GM18508 (cell line): ENCODE results near the gene DDR1.
"Not testable (repeated sequence)": the region's sequence is repeated elsewhere in the genome, so short reads cannot be mapped to it uniquely, and the experiment has no call there.

Experiments
- ATAC-seq: cut with Tn5 transposase; IDR thresholded peaks from one replicate; pipeline ENCODE4 v1.9.1; 2021; ENCODE audit warnings: moderate number of reproducible peaks; ENCODE audit not compliant: insufficient read depth, unreplicated experiment

DDR1 gene

DNA sequence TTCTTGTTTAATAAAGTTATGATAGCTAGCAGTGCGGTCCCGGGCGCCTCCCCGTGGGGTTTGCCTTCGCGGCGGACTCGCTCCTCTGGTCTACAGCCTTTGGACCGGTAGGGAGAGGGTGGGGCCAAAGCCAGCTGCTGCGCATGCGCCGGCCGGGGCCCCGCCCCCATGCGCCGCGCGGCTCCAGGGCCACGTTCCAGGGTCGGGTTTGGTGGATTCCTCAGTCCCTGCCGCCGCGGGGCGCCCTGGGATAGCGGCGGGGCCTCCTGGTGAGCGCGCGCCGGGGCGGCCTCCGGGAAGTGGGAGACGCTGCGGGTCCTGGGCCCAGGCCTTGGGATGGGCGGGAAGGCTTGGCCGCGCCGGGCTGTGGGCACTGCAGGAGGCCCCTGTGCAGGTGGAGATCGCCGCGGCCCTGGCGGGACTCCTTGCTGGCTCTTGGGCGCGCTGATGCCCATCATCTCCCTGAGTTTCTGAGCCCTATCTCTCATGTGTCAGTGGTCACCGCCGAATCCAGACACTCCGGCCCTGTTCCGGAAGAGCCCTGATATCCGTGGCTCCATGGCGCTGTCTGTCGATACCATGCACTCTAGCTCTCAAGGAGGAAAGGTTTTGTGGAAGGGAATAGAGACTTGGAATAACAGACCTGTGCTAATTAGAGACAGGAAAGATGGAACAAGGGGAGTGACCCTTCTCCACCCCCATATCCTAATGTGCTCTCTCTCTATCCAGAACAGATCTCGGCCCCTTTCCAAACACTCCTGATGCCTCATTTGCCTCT lies 29.9 kb downstream of the DDR1 start, which contains the start of gene VARS2:
TSS of gene VARS2 (plus strand) at position 163 of the 778 bp plus-strand sequence. CDS start at position 762, 599 bp downstream.
- peak; percentile 40 for ATAC-seq

DNA sequence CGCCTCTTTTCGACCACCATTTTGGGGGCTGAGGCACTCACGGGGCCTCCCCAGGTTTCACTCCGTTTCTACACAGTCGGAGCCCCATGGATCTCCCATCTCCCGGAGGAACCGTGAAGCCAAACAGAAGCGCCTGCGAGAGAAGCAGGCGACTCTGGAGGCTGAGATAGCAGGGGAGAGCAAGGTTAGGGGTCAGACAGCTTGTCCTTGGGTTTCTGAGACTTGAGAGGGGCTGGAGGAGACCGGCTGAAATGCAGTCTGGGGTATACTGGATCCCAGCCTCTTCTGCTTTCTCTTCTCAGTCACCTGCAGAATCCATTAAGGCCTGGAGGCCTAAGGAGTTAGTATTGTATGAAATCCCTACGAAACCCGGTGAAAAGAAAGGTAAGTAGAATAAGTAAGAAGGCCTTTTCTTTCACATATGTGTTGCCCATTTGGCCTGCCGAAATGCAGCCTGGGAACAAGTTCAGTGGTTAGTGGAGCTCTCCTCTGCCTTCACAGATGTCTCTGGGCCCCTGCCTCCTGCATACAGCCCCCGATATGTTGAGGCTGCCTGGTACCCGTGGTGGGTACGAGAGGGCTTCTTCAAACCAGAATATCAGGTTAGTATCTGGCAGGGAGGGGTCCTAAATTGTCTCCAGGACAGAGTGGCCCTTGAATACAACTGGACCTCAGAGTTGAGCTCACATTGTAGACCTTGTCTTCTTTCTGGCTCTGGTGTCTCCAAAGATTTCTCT lies 30.7 kb downstream of the DDR1 start:
- ATAC-seq: no peak

DNA sequence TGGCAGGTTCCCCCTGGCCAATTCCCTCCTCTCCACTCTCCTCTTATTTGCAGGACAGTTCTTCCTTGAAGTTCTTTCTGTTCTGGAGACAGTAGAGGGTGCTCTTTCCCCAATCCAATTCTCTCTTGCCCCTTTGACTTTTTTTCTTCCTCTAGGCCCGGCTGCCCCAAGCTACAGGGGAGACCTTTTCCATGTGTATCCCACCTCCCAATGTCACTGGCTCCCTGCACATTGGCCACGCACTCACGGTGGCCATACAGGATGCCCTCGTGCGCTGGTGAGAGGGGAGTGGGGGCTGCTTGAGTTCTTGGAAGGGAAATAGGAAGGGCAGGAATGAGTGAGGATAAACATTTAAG lies 31.2 kb downstream of the DDR1 start:
- ATAC-seq: no peak

DNA sequence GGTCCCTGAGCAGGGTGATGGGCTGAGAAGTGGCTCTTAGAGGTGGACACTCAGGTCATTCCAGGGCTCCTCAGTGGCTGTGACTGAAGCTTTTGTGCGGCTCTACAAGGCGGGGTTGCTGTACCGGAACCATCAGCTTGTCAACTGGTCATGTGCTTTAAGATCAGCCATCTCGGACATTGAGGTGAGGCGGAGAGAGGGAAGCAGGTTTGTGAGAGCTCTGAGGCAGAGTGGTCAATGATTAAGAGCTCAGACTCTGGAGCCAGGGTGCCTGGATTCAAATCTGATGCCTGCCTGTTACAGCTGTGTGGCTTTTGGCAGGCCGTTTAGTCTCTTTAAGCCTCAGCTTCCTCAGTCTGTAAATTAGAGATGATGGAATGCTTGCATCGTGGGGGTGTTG lies 32.7 kb downstream of the DDR1 start:
- no peak for ATAC-seq

DNA sequence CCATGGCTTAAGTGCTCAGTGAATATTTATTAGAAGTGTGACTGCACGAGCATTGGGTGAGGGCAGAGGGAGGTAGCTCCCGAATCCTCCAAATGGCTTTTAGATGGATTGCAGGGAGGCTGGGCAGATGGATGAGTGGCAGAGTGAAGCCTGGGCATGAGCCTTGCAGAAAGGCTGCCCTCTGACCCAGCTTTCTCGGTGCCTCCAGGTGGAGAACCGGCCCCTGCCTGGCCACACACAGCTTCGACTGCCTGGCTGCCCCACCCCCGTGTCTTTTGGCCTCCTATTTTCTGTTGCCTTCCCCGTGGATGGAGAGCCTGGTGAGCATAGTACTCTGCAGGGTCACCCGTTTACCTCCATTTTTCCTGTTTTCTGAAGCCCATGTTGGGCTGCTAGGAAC lies 33.2 kb downstream of the DDR1 start:
- ATAC-seq: no peak

DNA sequence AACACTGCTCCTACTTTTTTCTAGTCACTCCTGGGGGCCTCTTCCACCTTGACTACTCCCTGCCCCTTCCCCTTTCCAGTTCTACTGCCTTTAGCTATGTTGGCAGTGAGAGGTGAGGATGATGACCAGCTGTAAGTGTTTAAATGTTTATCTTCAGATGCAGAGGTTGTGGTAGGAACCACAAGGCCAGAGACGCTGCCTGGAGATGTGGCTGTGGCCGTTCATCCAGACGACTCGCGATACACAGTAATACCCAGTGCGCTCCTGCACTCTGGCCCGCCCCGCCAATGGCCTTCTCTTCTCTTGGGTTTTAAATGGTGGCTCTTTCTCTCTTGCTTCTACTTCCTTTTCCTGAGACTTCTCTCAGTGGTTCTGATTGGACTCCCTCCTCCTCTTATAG lies 34.4 kb downstream of the DDR1 start:
- ATAC-seq: no peak

DNA sequence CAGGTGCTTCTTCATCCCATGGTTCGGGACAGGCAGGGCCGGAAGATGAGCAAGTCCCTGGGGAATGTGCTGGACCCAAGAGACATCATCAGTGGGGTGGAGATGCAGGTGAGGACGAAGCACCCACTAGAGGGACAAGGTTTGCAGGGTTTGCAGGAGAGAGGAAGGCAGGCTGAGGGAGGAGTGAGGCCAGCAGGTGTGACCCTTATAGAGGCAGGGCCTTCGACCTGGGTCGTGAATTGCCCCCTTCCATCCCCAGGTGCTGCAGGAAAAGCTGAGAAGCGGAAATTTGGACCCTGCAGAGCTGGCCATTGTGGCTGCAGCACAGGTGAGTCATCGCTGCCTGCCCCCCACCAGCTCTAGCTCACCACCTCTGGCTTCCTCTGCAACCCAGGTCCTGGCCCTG lies 38.1 kb downstream of the DDR1 start:
- no peak for ATAC-seq

DNA sequence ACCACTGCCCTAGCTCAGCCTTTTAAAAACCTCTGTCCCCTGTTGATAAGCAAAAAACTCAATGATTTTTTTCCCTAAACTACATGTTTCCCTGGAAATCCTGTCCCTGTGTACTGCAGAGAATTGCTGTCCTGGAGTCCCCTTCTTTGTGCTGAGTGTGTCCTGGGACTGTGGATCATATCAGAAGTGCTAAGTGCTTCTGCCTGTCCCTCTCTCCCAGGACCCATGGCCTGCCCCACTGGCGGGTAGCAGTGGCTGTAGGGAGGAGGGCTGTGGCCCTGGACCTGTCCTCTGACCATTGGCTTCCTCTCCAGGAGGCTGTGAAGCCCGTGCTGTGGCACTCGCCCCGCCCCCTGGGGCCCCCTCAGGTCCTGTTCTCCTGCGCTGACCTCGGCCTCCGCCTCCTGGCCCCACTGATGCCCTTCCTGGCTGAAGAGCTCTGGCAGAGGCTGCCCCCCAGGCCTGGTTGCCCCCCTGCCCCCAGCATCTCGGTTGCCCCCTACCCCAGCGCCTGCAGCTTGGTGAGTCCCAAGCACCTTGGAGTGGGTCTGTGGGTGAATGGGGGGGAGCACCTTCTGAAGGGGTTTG lies 39.8 kb downstream of the DDR1 start:
- ATAC-seq: not testable (repeated sequence)

DNA sequence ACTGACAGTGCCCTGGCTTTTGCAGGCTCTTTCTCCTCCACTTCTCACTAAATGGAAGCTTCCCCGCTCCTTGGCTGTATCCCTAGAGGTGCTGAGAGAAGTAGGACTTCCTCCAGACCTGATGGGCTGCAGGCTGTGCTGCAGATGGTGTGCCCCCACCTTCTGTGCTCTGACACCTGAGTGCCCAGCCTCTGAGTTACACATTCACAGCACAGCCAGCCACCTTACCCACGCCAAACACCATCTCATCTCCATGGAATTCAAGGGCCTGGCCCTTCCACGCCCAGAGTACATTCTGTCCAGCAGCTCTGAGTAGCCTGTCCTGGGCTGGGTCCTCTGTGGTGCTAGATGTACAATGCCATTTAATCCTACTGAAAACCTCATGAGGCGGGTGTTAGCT lies 42.3 kb downstream of the DDR1 start:
- ATAC-seq: no peak

DNA sequence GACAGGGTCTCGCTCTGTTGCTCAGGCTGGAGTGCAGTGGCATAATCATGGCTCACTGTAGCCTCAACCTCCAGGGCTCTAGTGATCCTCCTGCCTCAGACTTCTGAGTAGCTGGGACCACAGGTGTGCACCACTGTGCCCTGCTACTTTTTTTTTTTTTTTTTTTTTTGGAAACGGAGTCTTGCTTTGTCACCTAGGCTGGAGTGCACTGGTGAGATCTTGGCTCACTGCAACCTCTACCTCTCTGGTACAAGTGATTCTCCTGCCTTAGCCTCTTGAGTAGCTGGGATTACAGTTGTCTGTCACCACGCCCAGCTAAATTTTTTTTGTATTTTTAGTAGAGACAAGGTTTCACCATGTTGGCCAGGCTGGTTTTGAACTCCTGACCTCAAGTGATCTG lies 42.8 kb downstream of the DDR1 start:
- not testable (repeated sequence) for ATAC-seq

DNA sequence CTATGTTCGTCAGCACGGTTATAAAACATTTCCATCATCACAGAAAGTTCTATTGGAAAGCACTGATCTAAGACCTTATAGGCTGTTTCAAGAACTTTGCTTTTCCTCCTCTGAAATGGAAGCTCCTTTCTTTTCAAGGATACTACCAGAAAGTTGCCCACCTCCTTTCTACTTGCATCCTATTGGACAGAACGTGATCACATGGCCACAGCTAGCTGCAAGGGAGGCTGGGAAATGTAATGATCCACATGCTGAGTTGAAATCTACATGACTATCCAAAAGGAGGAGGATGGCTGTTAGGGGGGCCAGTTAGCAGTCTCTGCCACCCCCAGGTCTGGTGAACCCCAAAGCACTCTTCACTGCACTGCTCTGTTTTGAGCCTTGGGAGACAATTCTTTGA lies 44.4 kb downstream of the DDR1 start:
- no peak for ATAC-seq

DNA sequence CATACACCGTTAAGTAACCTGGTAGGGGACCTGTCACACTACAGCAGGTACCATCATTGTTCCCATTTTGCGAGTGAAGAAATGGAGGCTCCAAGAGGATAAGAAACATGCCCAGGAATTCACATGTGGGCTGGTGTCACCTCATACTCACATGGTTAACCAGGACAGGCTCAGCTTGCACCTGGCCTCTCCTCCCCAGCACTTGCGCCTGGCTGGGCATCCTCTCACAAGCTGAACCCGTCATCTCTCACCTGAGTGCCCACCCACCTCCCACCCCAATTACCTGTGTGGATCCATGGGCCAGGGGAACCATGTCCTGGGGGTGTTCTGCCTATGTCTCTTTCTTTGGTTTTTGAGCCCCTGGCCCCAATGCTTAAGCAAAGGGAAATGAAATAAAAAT lies 46.2 kb downstream of the DDR1 start:
- no peak for ATAC-seq

DNA sequence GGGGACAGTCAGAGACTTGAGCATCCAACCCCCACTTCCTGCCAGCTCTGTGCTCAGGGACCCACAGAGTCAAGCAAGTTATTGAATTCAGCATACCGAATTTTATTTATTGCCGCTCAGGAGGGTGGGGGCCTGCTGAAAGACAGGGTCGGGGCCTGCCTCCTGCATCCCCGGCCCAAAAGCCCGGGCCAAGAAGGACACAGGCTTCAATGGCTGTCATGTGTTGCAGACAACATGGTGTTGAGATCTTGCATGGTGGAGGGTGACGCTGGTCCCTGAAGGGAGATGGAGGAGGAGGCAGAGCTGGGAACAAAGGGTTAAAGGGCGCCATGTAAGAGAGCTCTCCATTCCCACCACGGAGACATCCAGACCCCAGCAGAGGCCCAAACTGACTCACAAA lies 47.0 kb downstream of the DDR1 start:
- no peak for ATAC-seq

DNA sequence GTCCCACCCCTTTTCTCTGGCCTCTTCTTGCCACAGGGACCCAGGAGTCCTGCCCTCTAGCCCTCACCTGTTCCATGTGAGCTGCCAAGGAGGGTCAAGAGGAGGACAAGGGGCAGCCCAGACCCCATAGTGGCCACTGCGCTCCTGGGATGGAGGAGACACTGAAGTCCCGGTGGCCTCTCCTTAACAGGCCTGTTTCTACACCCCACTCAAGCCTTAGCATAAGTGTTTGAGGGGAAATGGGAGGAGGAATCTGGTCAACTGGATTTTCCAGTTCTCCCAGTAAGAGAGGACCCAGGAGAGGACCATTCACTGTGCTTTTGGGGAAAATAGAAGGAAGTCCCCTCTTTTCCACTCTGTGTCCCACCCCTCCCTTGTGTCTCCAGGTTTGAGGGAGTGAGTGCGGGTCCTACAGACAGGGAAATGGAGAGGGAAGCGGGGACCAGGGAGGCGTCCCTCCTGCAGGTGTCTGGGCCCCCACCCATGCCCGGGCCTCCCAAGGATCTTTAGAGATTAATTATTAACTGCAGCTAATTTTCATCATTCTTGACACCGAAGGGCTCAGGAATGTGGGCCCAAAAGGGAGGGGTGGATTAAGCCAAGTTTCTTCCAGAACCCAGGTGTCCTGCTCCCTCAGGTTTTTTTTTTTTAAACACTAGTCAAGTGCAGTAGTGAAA lies 47.8 kb downstream of the DDR1 start, which contains the start of gene SFTA2:
TSS of gene SFTA2 (minus strand) at position 202 of the 677 bp plus-strand sequence. CDS start at position 128, 74 bp downstream.
- ATAC-seq: no peak

DNA sequence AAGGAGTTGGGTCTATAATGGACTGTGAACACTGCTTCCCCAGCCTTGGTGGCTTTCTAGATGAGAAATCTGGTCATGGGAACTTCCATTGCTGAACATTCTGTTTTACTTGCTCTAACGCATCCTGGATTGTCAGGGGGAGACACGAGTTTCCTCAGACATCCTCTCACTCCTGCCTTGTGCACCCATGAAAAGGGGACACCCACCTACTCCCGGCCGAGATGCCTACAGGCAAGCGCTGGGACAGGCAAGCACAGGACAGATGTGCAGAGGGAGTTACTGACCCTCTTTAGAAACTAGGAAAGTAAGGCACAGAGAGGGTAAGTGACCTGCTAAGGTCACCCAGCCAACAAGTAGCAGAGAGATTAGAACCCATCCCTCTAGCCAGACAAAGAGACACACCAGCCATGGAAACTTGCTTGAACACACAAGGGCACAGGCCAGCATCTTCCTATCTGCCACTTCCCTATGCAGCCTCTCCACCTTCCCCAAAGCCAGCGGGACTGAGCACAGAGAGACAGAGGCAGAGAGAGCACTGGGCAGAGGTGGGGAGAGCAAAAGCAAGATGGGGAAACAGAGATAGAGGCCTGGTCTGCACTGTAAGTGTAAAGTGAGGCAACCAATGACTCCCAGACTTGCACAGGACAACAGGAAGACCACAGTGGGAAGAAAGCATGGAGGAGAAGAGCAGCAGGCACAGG lies 48.5 kb downstream of the DDR1 start:
- no peak for ATAC-seq

DNA sequence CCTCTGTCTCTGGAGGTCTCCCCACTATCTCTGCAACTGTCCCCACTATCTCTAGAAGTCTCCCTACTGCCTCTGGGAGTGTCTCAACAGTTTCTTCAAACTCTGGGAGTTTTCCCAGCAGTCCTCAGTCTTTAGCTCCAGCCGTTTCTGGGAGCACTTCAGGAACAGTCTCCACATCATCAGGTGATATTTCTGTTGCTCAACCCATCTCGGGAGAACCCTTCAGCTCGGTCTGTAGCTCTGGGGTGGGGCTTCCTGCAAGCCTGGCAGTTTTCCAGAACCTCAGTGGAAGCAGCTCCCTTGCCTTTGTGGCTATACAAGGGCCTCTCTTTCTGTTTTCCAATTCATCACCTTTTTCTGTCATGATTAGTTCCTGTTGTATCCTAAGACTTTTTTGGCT lies 50.7 kb downstream of the DDR1 start:
- ATAC-seq: no peak

DNA sequence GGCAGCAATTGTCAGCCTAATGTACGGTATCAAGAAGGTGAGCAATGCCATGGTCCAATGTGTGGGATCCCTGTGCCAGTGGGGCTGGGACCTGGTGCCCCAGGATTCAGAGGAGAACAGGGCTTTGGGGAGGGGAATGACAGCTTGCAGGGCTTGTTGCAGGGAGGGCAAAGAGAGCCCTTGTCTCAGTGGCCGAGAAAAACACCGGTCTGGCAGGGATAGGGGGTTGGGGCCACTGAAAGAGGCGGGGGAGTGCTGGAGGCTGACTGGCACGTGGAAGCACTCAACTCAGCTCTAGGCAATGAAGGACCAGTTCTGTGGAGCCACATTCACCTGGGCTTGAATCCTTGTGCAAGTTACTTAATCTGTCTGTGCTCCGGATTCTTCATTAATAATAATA lies 52.9 kb downstream of the DDR1 start:
- ATAC-seq: no peak

DNA sequence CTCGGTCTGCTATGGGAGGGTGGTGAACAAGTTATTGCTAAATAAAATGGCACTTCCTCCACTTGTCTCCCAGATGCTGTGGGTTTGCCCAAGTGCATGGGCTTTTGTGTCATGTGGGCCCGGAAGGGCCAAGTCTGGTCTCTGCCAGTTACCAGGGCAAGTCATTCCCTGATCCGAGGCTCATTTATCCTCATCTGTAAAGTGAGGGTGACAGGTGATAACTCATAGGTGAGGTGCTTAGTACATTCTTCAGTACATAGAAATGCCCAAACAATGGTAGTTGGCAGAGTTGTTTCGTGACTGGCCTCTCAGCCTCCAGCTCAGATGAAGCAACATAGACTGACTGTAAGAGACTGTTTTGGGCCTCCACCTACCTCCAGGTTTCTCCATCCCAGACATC lies 54.4 kb downstream of the DDR1 start:
- no peak for ATAC-seq

DNA sequence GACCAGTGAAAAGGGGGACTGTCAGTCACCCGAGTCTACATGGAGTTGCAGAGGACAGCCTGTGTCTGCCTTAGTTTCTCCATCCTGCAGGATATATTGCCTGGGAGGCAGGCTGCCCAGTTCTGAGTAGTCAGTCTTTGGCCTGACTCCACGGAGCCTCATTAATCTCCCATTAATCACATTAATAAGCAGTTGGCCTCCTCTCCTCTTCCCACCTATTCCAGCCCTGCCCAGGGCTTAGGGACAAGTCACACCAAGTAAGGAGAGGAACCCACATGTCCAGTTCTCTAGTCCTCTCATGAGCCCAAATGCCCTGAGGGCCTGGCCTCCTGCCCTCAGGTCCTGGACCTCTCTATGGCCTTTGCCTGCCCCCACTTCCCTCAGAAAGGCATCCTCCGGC lies 55.2 kb downstream of the DDR1 start:
- ATAC-seq: no peak

DNA sequence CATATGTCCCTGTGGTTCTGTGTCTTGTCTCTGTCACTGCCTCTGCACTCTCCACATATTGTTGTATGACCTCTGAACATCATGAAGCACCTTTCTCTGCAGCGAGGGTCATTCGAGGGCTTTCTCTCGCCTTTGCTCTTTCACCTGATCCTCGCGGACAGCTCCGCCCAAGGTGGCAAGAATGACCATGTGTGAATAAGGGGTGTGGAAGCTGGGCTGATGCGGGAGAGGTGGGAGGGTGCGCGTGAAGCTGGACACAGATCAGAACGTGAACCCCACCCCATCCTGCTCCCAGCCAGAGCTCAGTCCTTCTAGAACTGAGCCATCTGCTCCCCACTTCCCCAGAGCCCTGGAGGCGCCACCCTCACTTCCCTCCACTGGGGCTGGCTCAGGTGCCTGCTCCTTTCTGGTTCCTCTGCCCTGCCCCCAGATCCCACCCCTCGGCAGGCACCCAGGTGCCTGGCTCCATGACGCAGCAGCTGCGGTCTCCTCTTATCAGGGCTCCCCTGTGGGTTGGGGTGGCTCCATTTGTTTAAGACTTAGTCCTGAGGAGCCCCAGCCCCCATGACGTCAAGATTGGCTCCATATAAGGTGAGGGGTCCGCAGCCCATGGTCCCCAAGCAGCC lies 56.2 kb downstream of the DDR1 start, which contains the start of gene MUCL3:
TSS of gene MUCL3 (plus strand) at position 613 of the 626 bp plus-strand sequence. CDS start 27 bp downstream, outside the sequence.
- no peak for ATAC-seq
